Right atrium auricular region (tissue), 2 donors: ENCODE measurements around the gene DEGS2. TPM values are rescaled to one million over a fixed set of nuclear protein-coding genes. Genes with fewer than 3 reads are reported as not detected.

Experiments
- DNase-seq: peaks from one replicate; pipeline ENCODE4 v3.0.0-alpha.2; 2019; ENCODE audit warnings: low spot score
- H3K27ac ChIP-seq, 2 donors: fragments of 200-600 bp; sonication (generic); 1 replicate in 1 of 2; 2 replicates in 1 of 2; pipeline ENCODE4 v1.5.1; 2016 to 2019
- H3K27me3 ChIP-seq, 2 donors: fragments of 200-600 bp; sonication (generic); one replicate each; pipeline versions ENCODE4 v1.5.1 to v1.6.0; 2017 to 2019
- H3K36me3 ChIP-seq: fragments of 200-600 bp; sonication (generic); one replicate; pipeline ENCODE4 v1.5.1; 2016
- H3K4me1 ChIP-seq, 2 donors: fragments of 200-600 bp; sonication (generic); one replicate each; pipeline versions ENCODE4 v1.5.1 to v1.6.0; 2017 to 2019
- H3K4me3 ChIP-seq, 2 donors: fragments of 200-600 bp; sonication (generic); 1 replicate in 1 of 2; 2 replicates in 1 of 2; pipeline ENCODE4 v1.5.1; 2017 to 2019; ENCODE audit warnings: mild to moderate bottlenecking in 1 of 2, moderate library complexity in 1 of 2
- H3K9me3 ChIP-seq, 2 donors: fragments of 200-600 bp; sonication (generic); one replicate each; pipeline ENCODE4 v1.5.1; 2019
- CTCF ChIP-seq, 2 donors: fragments of 200-600 bp; sonication (generic); IDR thresholded peaks; one replicate each; pipeline ENCODE4 v1.5.1; 2019; ENCODE audit warnings: antibody characterized with exemption in 2 of 2
- total RNA-seq, 2 donors: library from RNA; depleted of rRNA; stranded (reverse); fragments of >200 nt; gene quantifications; one replicate each; pipeline ENCODE4 v1.1.0, GENCODE V29; 2016

DEGS2 gene
- total RNA-seq, 2 donors from 2014 or later, result not detected

GRCh38 chr14:100122481-100123223, 36.8 kb downstream of the DEGS2 start:
- no peak for TF ChIP-seq CTCF (IDR thresholded peaks at IDR 0.05)
- Histone ChIP-seq H3K9me3 (no peaks in the 10 kb centered on the region), H3K27ac (no peak overlapping the region), H3K27me3 (no peaks in the 10 kb centered on the region), H3K4me1 (no peaks in the 10 kb centered on the region), H3K36me3 (peaks cover 9% of the 10 kb centered on the region), H3K4me3 (no peak overlapping the region)
- DNase-seq, result no peak

- Histone ChIP-seq H3K4me3 (no peak overlapping the region), H3K27me3 (no peaks in the 10 kb centered on the region), H3K9me3 (no peaks in the 10 kb centered on the region), H3K4me1 (no peaks in the 10 kb centered on the region), H3K36me3 (peaks cover 9% of the 10 kb centered on the region), H3K27ac (no peak overlapping the region)
- no peak for DNase-seq
- TF ChIP-seq CTCF (IDR thresholded peaks at IDR 0.05), result no peak
Observed at GRCh38 chr14:100121643-100122480, 37.6 kb downstream of the DEGS2 start.

- H3K4me1 ChIP-seq, result no peaks in the 10 kb centered on the region
- H3K9me3 ChIP-seq, result no peaks in the 10 kb centered on the region
- H3K36me3 ChIP-seq, result peaks cover 9% of the 10 kb centered on the region
- TF ChIP-seq CTCF (IDR thresholded peaks at IDR 0.05), result no peak
- DNase-seq, result no peak
- no peaks in the 10 kb centered on the region for H3K27me3 ChIP-seq
- no peak overlapping the region for H3K4me3 ChIP-seq
- H3K27ac ChIP-seq, result no peak overlapping the region
Observed at GRCh38 chr14:100120522-100121269, 38.7 kb downstream of the DEGS2 start.

GRCh38 chr14:100119251-100119650, 40.2 kb downstream of the DEGS2 start:
- Histone ChIP-seq H3K4me3 (no peak overlapping the region), H3K4me1 (no peaks in the 10 kb centered on the region), H3K27me3 (no peaks in the 10 kb centered on the region), H3K36me3 (peaks cover 2% of the 10 kb centered on the region), H3K27ac (no peak overlapping the region), H3K9me3 (no peaks in the 10 kb centered on the region)
- DNase-seq, result no peak
- TF ChIP-seq CTCF (IDR thresholded peaks at IDR 0.05), result no peak

- no peak for DNase-seq
- H3K36me3 ChIP-seq, result no peaks in the 10 kb centered on the region
- no peak for TF ChIP-seq CTCF (IDR thresholded peaks at IDR 0.05)
- no peaks in the 10 kb centered on the region for H3K9me3 ChIP-seq
- H3K27ac ChIP-seq, result no peak overlapping the region
- H3K27me3 ChIP-seq, result no peaks in the 10 kb centered on the region
- no peak overlapping the region for H3K4me3 ChIP-seq
- H3K4me1 ChIP-seq, result no peaks in the 10 kb centered on the region
Observed at GRCh38 chr14:100118396-100119011, 40.9 kb downstream of the DEGS2 start.
